IMR-90 (cell line): Measurements from ENCODE around the gene CYP4F8. TPM values are rescaled to one million over a fixed set of nuclear protein-coding genes. Genes with fewer than 3 reads are reported as not detected.

Source experiments
- ATAC-seq: fragments of 200-7000 bp; cut with Tn5 transposase; 2 replicates; pipeline ENCODE4 v1.9.1; 2020; ENCODE audit warnings: low read depth, mild to moderate bottlenecking, moderate library complexity
- BruUV-seq: library from RNA; stranded (reverse); fragments of 400-500 nt; replicated peaks from 2 replicates; lab custom pipeline; 2021; lab: Mats Ljungman, UMichigan
- CTCF ChIA-PET: fragments of 300-600 bp; formaldehyde crosslinking; extraction: SDS; loops from one replicate; lab custom pipeline; 2021; ENCODE audit warnings: antibody characterized with exemption; lab: Yijun Ruan, JAX
- POLR2A ChIA-PET: fragments of 300-600 bp; sonication (Branson Sonifier 250); formaldehyde crosslinking; loops from one replicate; lab custom pipeline; 2022; ENCODE audit warnings: antibody characterized with exemption; ENCODE audit not compliant: unreplicated experiment; lab: Charles Lee
- DNase-seq: peaks from one replicate; pipeline ENCODE4 v3.0.0; 2013
- H2AFZ ChIP-seq: replicated peaks from 2 replicates; pipeline ENCODE3; 2013; ENCODE audit warnings: low read length, mild to moderate bottlenecking; ENCODE audit not compliant: poor library complexity
- H2AK5ac ChIP-seq: 2 replicates; pipeline ENCODE4 v1.6.1; 2013; ENCODE audit warnings: low read depth, low read length, inconsistent platforms
- H2AK9ac ChIP-seq: replicated peaks from 2 replicates; pipeline ENCODE3; 2013; ENCODE audit warnings: mild to moderate bottlenecking, low read depth, low read length, moderate library complexity; ENCODE audit not compliant: poor library complexity
- H2BK120ac ChIP-seq: 2 replicates; pipeline ENCODE4 v1.6.1; 2013; ENCODE audit warnings: low read depth, low read length, inconsistent platforms
- H2BK15ac ChIP-seq: 3 replicates; pipeline ENCODE4 v1.6.1; 2013; ENCODE audit warnings: low read depth, low read length, inconsistent platforms
- H2BK20ac ChIP-seq: 2 replicates; pipeline ENCODE4 v1.6.1; 2013; ENCODE audit warnings: low read depth, mild to moderate bottlenecking, inconsistent platforms, low read length, moderate library complexity
- H2BK5ac ChIP-seq: 2 replicates; pipeline ENCODE4 v1.6.1; 2013; ENCODE audit warnings: mild to moderate bottlenecking, low read depth, low read length, inconsistent platforms; ENCODE audit not compliant: poor library complexity, severe bottlenecking
- H3K14ac ChIP-seq: replicated peaks from 2 replicates; pipeline ENCODE4 v1.6.1; 2013; ENCODE audit warnings: low read depth, low read length, inconsistent platforms
- H3K18ac ChIP-seq: 2 replicates; pipeline ENCODE4 v1.6.1; 2013; ENCODE audit warnings: low read depth, low read length, control low read depth
- H3K23ac ChIP-seq: 2 replicates; pipeline ENCODE4 v1.6.1; 2013; ENCODE audit warnings: low read depth, low read length, inconsistent platforms
- H3K27ac ChIP-seq: 2 replicates; pipeline ENCODE4 v1.5.1; 2013; ENCODE audit warnings: mild to moderate bottlenecking, control low read depth, low read length; ENCODE audit not compliant: insufficient read depth
- H3K27me3 ChIP-seq: 2 replicates; pipeline ENCODE4 v1.6.1; 2013; ENCODE audit warnings: low read length; ENCODE audit not compliant: control insufficient read depth, insufficient read depth
- H3K36me3 ChIP-seq: 2 replicates; pipeline ENCODE4 v1.6.1; 2013; ENCODE audit warnings: low read length, mixed read lengths; ENCODE audit not compliant: control insufficient read depth, insufficient read depth
- H3K4ac ChIP-seq: 2 replicates; pipeline ENCODE4 v1.6.1; 2013; ENCODE audit warnings: low read depth, low read length, inconsistent platforms
- H3K4me1 ChIP-seq: 2 replicates; pipeline ENCODE4 v1.6.1; 2013; ENCODE audit warnings: low read length, mixed read lengths; ENCODE audit not compliant: control insufficient read depth, insufficient read depth
- H3K4me2 ChIP-seq: 2 replicates; pipeline ENCODE4 v1.6.1; 2013; ENCODE audit warnings: low read depth, mild to moderate bottlenecking, control low read depth, low read length, moderate library complexity
- H3K4me3 ChIP-seq: 2 replicates; pipeline ENCODE4 v1.5.1; 2013; ENCODE audit warnings: low read depth, mild to moderate bottlenecking, control low read depth, low read length, moderate library complexity; ENCODE audit not compliant: insufficient read depth
- H3K56ac ChIP-seq: 2 replicates; pipeline ENCODE4 v1.6.1; 2013; ENCODE audit warnings: low read length, inconsistent platforms; ENCODE audit not compliant: insufficient read depth; ENCODE audit errors: extremely low read depth
- H3K79me1 ChIP-seq, 2 experiments: 2 replicates each; pipeline ENCODE4 v1.6.1; 2013; ENCODE audit warnings: low read length in 2 of 2, inconsistent platforms in 1 of 2, low read depth in 1 of 2
- H3K9ac ChIP-seq: 2 replicates; pipeline ENCODE4 v1.6.1; 2013; ENCODE audit warnings: low read depth, low read length, control low read depth
- H3K9me1 ChIP-seq: 2 replicates; pipeline ENCODE4 v1.6.1; 2013; ENCODE audit warnings: low read length, inconsistent platforms; ENCODE audit not compliant: insufficient read depth
- H3K9me3 ChIP-seq: 2 replicates; pipeline ENCODE4 v1.6.1; 2013; ENCODE audit warnings: low read length; ENCODE audit not compliant: control insufficient read depth, insufficient read depth
- H4K20me1 ChIP-seq: 2 replicates; pipeline ENCODE4 v1.6.1; 2013; ENCODE audit warnings: low read length, inconsistent platforms; ENCODE audit not compliant: insufficient read depth
- H4K5ac ChIP-seq: 2 replicates; pipeline ENCODE4 v1.6.1; 2013; ENCODE audit warnings: mild to moderate bottlenecking, low read depth, low read length, control low read depth
- H4K8ac ChIP-seq, 2 experiments: 2 replicates each; pipeline ENCODE4 v1.6.1; 2013; ENCODE audit warnings: low read depth in 2 of 2, low read length in 2 of 2, control low read depth in 1 of 2, inconsistent platforms in 1 of 2
- H4K91ac ChIP-seq: 2 replicates; pipeline ENCODE4 v1.6.1; 2013; ENCODE audit warnings: low read depth, low read length, inconsistent platforms; ENCODE audit not compliant: insufficient read depth
- BHLHE40 ChIP-seq: fragments of 150-350 bp; IDR thresholded peaks from 2 replicates; pipeline ENCODE4 v1.6.1; 2016; ENCODE audit warnings: mild to moderate bottlenecking, low read depth, low read length
- CEBPB ChIP-seq: IDR thresholded peaks from 2 replicates; pipeline ENCODE4 v1.6.1; 2012; ENCODE audit warnings: low read depth, low read length, improper control_type of control experiment
- CHD1 ChIP-seq: IDR thresholded peaks from 2 replicates; pipeline ENCODE4 v1.6.1; 2012; ENCODE audit warnings: low read depth, low read length, improper control_type of control experiment
- FOS ChIP-seq: fragments of 150-350 bp; IDR thresholded peaks from 2 replicates; pipeline ENCODE4 v1.6.1; 2016; ENCODE audit warnings: low read depth, low read length
- MAFK ChIP-seq: IDR thresholded peaks from 2 replicates; pipeline ENCODE4 v1.6.1; 2012; ENCODE audit warnings: low read depth, low read length, improper control_type of control experiment
- MAZ ChIP-seq: IDR thresholded peaks from 2 replicates; pipeline ENCODE4 v1.6.1; 2012; ENCODE audit warnings: low read depth, mild to moderate bottlenecking, low read length, improper control_type of control experiment, moderate library complexity, borderline replicate concordance
- MXI1 ChIP-seq: IDR thresholded peaks from 2 replicates; pipeline ENCODE4 v1.6.1; 2012; ENCODE audit warnings: low read depth, mild to moderate bottlenecking, low read length, moderate library complexity, borderline replicate concordance
- NFE2L2 ChIP-seq: fragments of 150-350 bp; IDR thresholded peaks from 2 replicates; pipeline ENCODE4 v1.6.1; 2016; ENCODE audit warnings: low read depth, mild to moderate bottlenecking, low read length
- POLR2A ChIP-seq: IDR thresholded peaks from 2 replicates; pipeline ENCODE4 v1.6.1; 2012; ENCODE audit warnings: mild to moderate bottlenecking, low read depth, low read length
- RAD21 ChIP-seq: IDR thresholded peaks from 2 replicates; pipeline ENCODE4 v1.6.1; 2012; ENCODE audit warnings: low read length, improper control_type of control experiment
- RCOR1 ChIP-seq: IDR thresholded peaks from 2 replicates; pipeline ENCODE4 v1.6.1; 2012; ENCODE audit warnings: mild to moderate bottlenecking, low read length, improper control_type of control experiment; ENCODE audit not compliant: insufficient replicate concordance
- RFX5 ChIP-seq: IDR thresholded peaks from 2 replicates; pipeline ENCODE4 v1.8.0; 2012; ENCODE audit warnings: low read depth, mild to moderate bottlenecking, low read length, moderate library complexity
- SMC3 ChIP-seq: fragments of 150-350 bp; IDR thresholded peaks from 2 replicates; pipeline ENCODE4 v1.6.1; 2016; ENCODE audit warnings: low read depth, mild to moderate bottlenecking, antibody characterized with exemption, low read length, moderate library complexity
- WGBS, 2 experiments: methylation state at CpG; one replicate each; pipeline versions ENCODE4 v1.1.5 to v1.1.7; 2013; ENCODE audit warnings: missing lambda C conversion rate in 2 of 2; ENCODE audit not compliant: insufficient read length in 1 of 2; ENCODE audit errors: extremely low coverage in 2 of 2; 5-methylcytosine and 5-hydroxymethylcytosine counted together
- dilution Hi-C: fragments of 300-500 bp; cut with HindIII; formaldehyde crosslinking; loops from one replicate; pipeline ENCODE4 v1.14.3; 2018; ENCODE audit warnings: low sequenced_read_pairs; ENCODE audit not compliant: unreplicated experiment
- in situ Hi-C: fragments of 300-500 bp; cut with MboI; formaldehyde crosslinking; loops from 3 replicates; pipeline ENCODE4 v1.14.3; 2019; ENCODE audit warnings: low sequenced_read_pairs, inconsistent platforms, mixed read lengths
- intact Hi-C: fragments of 100-400 bp; cut with micrococcal nuclease; formaldehyde crosslinking; loops from 2 replicates; pipeline ENCODE4 v1.10.0; 2022
- polyA plus RNA-seq, 3 experiments: library from polyadenylated mRNA; depleted of rRNA; stranded (reverse); fragments of >200 nt; gene quantifications; 2 replicates each; pipeline ENCODE4 v1.2.3, GENCODE V29; 2012; ENCODE audit warnings: low replicate concordance in 1 of 3
- total RNA-seq: library from RNA; depleted of rRNA; stranded (reverse); fragments of >200 nt; gene quantifications from 2 replicates; pipeline ENCODE4 v1.2.3, GENCODE V29; 2012
- TF ChIP-seq, protein P1 (sequence below): fragments of 150-350 bp; IDR thresholded peaks from 2 replicates; pipeline ENCODE4 v1.6.1; 2016; ENCODE audit warnings: low read depth, mild to moderate bottlenecking, low read length, moderate library complexity, borderline replicate concordance
- TF ChIP-seq, protein P2 (sequence below): conservative IDR thresholded peaks from 2 replicates; pipeline ENCODE4 v1.5.1; 2012; ENCODE audit warnings: mild to moderate bottlenecking, low read depth, low read length, improper control_type of control experiment
- TF ChIP-seq, protein P3 (sequence below): fragments of 150-350 bp; IDR thresholded peaks from 2 replicates; pipeline ENCODE4 v1.6.1; 2017; ENCODE audit warnings: mild to moderate bottlenecking, antibody characterized with exemption, low read length, low read depth

The CYP4F8 gene
- total and polyA plus RNA-seq, 2 of the 4 experiments (the other 2 are of a cell fraction): not detected

DNA sequence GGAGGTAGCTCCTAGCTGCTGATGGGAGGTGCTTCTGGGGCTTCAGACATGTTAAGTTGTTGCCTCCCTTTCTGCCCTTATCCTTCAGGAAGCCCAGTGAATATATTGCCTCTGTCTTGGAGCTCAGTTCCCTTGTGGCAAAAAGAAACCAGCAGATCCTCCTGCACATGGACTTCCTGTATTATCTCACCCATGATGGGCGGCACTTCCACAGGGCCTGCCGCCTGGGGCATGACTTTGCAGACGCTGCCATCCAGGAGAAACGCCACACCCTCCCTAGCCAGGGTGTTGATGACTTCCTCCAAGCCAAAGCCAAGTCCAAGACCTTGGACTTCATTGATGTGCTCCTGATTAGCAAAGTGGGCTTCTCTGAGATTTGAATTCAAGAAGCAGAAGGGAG lies 51.9 kb downstream of the CYP4F8 start:
- no peak overlapping the region for H3K27ac ChIP-seq

More for the DNA sequence above, 51.9 kb downstream of the CYP4F8 start:
- peaks cover 17% of the 10 kb centered on the region for H3K9me3 ChIP-seq
- in situ Hi-C loops: no loop called here
- no peak overlapping the region for H3K23ac ChIP-seq
- no peak overlapping the region for H2BK15ac ChIP-seq
- no TSS peak for BruUV-seq
- no peak overlapping the region for H4K5ac ChIP-seq
- intact Hi-C loops: no loop called here
- H2BK20ac ChIP-seq: no peak overlapping the region
- CTCF ChIA-PET: no interaction called here
- no peak for ATAC-seq
- no peak overlapping the region for H2BK120ac ChIP-seq
- no peak overlapping the region for H2AK5ac ChIP-seq
- H3K4me2 ChIP-seq: no peak overlapping the region
- no peaks in the 10 kb centered on the region for H3K36me3 ChIP-seq
- WGBS, 2 experiments: no CpG with 5 or more reads among the region's 4 CpGs
- H3K14ac ChIP-seq: no peak overlapping the region
- H3K79me1 ChIP-seq: no peaks in the 10 kb centered on the region
- no peak overlapping the region for H4K91ac ChIP-seq
- H2AFZ ChIP-seq: no peak overlapping the region
- H3K4ac ChIP-seq: no peak overlapping the region
- H4K8ac ChIP-seq: no peak overlapping the region
- no peak overlapping the region for H2BK5ac ChIP-seq
- no peak overlapping the region for H3K56ac ChIP-seq
- H3K9me1 ChIP-seq: no peaks in the 10 kb centered on the region
- no peak overlapping the region for H3K4me3 ChIP-seq
- DNase-seq: no peak
- H2AK9ac ChIP-seq: no peak overlapping the region
- H3K4me1 ChIP-seq: no peaks in the 10 kb centered on the region
- no peaks in the 10 kb centered on the region for H3K27me3 ChIP-seq
- dilution Hi-C loops: no loop called here
- no peaks in the 10 kb centered on the region for H4K20me1 ChIP-seq
- POLR2A ChIA-PET: no interaction called here
- no peak overlapping the region for H3K9ac ChIP-seq
- no peak overlapping the region for H3K18ac ChIP-seq
- TF ChIP-seq, protein P1, sequence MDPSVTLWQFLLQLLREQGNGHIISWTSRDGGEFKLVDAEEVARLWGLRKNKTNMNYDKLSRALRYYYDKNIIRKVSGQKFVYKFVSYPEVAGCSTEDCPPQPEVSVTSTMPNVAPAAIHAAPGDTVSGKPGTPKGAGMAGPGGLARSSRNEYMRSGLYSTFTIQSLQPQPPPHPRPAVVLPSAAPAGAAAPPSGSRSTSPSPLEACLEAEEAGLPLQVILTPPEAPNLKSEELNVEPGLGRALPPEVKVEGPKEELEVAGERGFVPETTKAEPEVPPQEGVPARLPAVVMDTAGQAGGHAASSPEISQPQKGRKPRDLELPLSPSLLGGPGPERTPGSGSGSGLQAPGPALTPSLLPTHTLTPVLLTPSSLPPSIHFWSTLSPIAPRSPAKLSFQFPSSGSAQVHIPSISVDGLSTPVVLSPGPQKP: no peak
- TF ChIP-seq RFX5 (no peak), MXI1 (no peak), MAFK (no peak), MAZ (no peak), SMC3 (no peak), RCOR1 (no peak), RAD21 (no peak), NFE2L2 (no peak), FOS (no peak), BHLHE40 (no peak), POLR2A (no peak), CHD1 (no peak), CEBPB (no peak)
- TF ChIP-seq, protein P2, sequence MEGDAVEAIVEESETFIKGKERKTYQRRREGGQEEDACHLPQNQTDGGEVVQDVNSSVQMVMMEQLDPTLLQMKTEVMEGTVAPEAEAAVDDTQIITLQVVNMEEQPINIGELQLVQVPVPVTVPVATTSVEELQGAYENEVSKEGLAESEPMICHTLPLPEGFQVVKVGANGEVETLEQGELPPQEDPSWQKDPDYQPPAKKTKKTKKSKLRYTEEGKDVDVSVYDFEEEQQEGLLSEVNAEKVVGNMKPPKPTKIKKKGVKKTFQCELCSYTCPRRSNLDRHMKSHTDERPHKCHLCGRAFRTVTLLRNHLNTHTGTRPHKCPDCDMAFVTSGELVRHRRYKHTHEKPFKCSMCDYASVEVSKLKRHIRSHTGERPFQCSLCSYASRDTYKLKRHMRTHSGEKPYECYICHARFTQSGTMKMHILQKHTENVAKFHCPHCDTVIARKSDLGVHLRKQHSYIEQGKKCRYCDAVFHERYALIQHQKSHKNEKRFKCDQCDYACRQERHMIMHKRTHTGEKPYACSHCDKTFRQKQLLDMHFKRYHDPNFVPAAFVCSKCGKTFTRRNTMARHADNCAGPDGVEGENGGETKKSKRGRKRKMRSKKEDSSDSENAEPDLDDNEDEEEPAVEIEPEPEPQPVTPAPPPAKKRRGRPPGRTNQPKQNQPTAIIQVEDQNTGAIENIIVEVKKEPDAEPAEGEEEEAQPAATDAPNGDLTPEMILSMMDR: no peak
- TF ChIP-seq, protein P3, sequence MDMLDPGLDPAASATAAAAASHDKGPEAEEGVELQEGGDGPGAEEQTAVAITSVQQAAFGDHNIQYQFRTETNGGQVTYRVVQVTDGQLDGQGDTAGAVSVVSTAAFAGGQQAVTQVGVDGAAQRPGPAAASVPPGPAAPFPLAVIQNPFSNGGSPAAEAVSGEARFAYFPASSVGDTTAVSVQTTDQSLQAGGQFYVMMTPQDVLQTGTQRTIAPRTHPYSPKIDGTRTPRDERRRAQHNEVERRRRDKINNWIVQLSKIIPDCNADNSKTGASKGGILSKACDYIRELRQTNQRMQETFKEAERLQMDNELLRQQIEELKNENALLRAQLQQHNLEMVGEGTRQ: no peak
